Activated CD8-positive, alpha-beta memory T cell treated with anti-CD3 and anti-CD28 coated beads, Interleukin-2, amount 50 U/mL, for 48 hours (primary cell): ENCODE measurements around the gene LIMK1.
A peak's percentile ranks its signal among the peaks of the same experiment; 100 is the strongest.
"Not testable (repeated sequence)": the region's sequence is repeated elsewhere in the genome, so short reads cannot be mapped to it uniquely, and the experiment has no call there.

ENCODE experiments used
- DNase-seq: peaks from one replicate; pipeline ENCODE4 v3.0.0-alpha.2; 2020

LIMK1 gene

GRCh38 chr7:74083117-74083876, at the start of gene LIMK1:
Gene LIMK1 (plus strand): TSS chr7:74083804. CDS start chr7:74083991, 187 bp downstream.
- peak; percentile 91 for DNase-seq

GRCh38 chr7:74037609-74038008, 46.0 kb upstream of the LIMK1 start:
- DNase-seq = no peak

- no peak for DNase-seq
Measured at GRCh38 chr7:74038194-74038961, 45.2 kb upstream of the LIMK1 start.

- no peak for DNase-seq
Measured at GRCh38 chr7:74039337-74039736, 44.3 kb upstream of the LIMK1 start.

GRCh38 chr7:74040101-74040790, 43.4 kb upstream of the LIMK1 start:
- no peak for DNase-seq

- DNase-seq = no peak
Measured at GRCh38 chr7:74040791-74041520, 42.6 kb upstream of the LIMK1 start.

GRCh38 chr7:74042746-74043522, 40.7 kb upstream of the LIMK1 start:
- no peak for DNase-seq

- no peak for DNase-seq
Measured at GRCh38 chr7:74043523-74043951, 40.1 kb upstream of the LIMK1 start.

GRCh38 chr7:74044366-74045350, 38.9 kb upstream of the LIMK1 start:
- DNase-seq = no peak

- DNase-seq = not testable (repeated sequence)
Measured at GRCh38 chr7:74046581-74046980, 37.0 kb upstream of the LIMK1 start.

GRCh38 chr7:74047804-74048380, 35.7 kb upstream of the LIMK1 start:
- no peak for DNase-seq

GRCh38 chr7:74048999-74049599, 34.5 kb upstream of the LIMK1 start:
- DNase-seq = no peak

- DNase-seq = no peak
Measured at GRCh38 chr7:74049997-74050798, 33.4 kb upstream of the LIMK1 start.

GRCh38 chr7:74051193-74051592, 32.4 kb upstream of the LIMK1 start:
- no peak for DNase-seq

- DNase-seq = no peak
Measured at GRCh38 chr7:74051629-74052410, 31.8 kb upstream of the LIMK1 start.

GRCh38 chr7:74052628-74053027, 31.0 kb upstream of the LIMK1 start:
- no peak for DNase-seq

GRCh38 chr7:74053589-74054186, 29.9 kb upstream of the LIMK1 start:
- DNase-seq = no peak
